ENCODE measurements around the gene PDLIM7. TPM values are rescaled to one million over a fixed set of nuclear protein-coding genes. Genes with fewer than 3 reads are reported as not detected.

Gene PDLIM7
- total RNA-seq, 1 donor from 2014 or later: 161 TPM

DNA sequence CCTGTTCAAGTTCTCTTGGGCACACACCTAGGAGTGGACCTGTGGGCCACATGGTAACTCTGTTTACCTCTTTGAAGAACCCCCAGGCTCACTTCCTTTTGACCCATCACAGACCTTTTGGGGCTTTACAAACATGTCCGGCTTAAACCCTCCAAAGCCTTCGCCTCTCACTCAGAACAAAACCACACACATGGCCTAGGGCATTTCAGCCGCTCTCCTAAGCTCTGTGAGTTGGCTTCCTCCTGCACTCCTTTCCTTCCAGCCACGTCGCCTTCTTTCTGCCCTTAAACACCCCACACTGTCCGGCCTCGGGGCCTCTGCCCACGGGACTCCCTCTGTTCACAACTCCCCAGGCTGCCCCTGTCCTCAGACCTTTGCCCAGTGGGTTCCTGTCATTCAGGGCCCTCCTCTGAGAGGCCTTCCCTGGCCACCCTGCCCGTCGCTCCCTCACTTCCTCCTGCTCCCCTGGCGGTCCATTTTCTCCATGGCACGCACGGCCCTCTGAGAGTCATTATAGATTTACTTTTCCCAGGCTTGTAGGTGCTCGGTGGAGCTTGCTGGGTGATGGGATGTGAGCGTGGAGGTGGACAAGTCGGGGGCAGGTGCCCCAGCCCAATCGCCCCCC is 10.3 kb upstream of the PDLIM7 start:
- DNase-seq (ENCODE audit: low read depth): no peak

GRCh38 chr5:177507165-177507564 is 9.8 kb upstream of the PDLIM7 start:
- DNase-seq (ENCODE audit: low read depth): no peak

GRCh38 chr5:177505075-177505474 is 7.7 kb upstream of the PDLIM7 start:
- no peak for DNase-seq (ENCODE audit: low read depth)

GRCh38 chr5:177504086-177505056 is 7.0 kb upstream of the PDLIM7 start:
- no peak for DNase-seq (ENCODE audit: low read depth)

DNA sequence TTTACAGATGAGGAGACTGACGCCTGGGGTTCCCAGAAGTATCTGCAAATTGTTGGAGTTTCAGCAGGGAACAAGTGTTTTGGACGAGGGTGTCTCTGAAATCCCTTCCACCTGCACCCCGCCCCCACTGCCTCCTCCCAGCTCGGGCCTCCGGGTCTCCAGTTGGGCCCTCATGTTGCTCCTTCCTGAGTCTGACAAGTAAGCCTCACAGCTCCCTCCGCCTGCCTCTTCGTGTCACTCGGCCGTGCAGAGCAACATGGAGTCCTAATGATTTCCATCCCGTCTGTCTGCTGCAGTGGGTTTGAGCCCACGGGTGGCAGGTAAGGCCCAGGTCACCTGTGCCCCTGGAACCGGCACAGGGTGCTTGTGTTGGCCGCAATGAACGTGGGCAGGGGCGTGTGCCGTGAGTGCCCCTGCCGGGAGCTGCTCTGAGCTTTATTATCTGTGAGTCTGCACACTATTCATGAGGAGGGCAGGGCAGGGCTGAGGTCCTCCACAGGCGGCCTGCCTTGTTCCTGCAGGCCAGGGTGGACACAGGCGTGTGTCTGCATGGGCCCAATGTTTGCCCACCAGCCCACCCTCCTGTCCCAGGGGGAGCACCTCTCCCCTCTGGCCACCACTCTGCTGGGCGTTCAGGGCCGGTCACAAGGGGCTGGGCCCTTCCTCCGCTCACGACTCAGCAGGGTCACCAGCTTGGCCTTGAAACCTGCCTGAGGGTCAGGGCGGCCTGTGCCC is 6.1 kb upstream of the PDLIM7 start:
- DNase-seq (ENCODE audit: low read depth): no peak

DNA sequence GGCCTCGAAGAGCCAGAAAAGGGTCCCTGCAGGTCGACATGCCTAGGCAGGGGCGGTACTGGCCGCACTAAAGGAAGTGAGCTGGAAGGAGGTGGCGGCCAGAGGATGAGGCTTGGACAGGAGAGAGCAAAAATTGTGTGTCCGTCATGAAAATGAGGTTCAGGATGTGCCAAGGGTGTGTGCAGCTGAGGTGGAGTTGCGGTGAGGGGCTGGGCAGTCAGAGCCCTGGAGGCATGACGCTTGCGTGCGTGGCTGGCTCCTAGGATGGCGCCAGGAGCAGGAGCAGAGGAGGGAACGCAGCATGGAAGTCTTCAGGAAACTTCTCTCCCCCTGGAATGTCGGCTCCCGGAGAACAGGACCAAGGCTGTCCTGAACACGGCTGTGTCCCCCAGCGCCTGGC is 5.5 kb upstream of the PDLIM7 start:
- DNase-seq (ENCODE audit: low read depth): no peak

GRCh38 chr5:177501874-177502678 is 4.7 kb upstream of the PDLIM7 start:
- no peak for DNase-seq (ENCODE audit: low read depth)

DNA sequence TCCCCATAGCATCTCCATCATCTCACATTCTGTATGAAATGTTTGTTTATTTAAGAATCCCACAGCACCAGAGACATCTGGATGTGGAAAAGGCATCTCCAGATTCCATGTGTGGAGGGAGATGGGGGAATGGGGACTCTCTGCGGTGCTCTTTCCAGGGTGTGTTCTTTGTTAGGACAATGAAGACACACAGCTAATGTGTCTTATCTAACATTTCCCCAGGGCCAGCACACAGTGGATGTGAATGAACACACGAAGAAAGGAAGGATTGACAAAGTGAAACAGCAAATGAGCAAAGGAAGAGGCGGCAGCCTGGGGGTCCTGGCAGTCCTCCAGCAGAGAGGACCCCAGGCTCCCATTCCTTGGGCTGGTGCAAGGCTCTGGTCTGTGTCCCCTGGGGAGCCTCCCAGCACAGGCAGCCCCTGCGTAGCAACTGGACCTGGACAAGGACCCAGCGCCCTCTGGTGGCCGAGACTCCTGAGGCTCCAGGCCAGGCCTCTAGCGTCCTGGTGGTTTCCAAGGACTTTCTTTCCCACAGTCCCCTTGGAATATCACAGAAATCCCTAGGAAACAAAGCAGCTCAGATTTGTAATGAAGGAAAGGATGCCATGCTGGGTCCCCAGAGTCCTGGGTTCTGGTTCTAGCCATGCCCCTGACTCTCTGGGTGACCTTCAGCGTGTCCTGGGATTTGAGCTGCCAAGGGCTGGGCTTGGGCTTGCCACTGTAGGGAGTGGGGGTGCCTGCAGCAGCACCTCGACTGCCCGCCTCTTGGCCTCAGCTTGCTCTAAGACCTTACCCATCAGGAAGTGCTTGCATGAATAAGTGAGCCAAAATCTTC is 3.5 kb upstream of the PDLIM7 start:
- peak; percentile 52 for DNase-seq (ENCODE audit: low read depth)

GRCh38 chr5:177499842-177500241 is 2.4 kb upstream of the PDLIM7 start:
- no peak for DNase-seq (ENCODE audit: low read depth)

GRCh38 chr5:177498013-177498787 is 796 bp upstream of the PDLIM7 start:
- DNase-seq (ENCODE audit: low read depth): no peak

GRCh38 chr5:177496727-177497291 is 595 bp downstream of the PDLIM7 start:
- DNase-seq (ENCODE audit: low read depth): peak; percentile 74

- DNase-seq (ENCODE audit: low read depth): peak; percentile 52
Observed at GRCh38 chr5:177496070-177496726, 1.2 kb downstream of the PDLIM7 start.

DNA sequence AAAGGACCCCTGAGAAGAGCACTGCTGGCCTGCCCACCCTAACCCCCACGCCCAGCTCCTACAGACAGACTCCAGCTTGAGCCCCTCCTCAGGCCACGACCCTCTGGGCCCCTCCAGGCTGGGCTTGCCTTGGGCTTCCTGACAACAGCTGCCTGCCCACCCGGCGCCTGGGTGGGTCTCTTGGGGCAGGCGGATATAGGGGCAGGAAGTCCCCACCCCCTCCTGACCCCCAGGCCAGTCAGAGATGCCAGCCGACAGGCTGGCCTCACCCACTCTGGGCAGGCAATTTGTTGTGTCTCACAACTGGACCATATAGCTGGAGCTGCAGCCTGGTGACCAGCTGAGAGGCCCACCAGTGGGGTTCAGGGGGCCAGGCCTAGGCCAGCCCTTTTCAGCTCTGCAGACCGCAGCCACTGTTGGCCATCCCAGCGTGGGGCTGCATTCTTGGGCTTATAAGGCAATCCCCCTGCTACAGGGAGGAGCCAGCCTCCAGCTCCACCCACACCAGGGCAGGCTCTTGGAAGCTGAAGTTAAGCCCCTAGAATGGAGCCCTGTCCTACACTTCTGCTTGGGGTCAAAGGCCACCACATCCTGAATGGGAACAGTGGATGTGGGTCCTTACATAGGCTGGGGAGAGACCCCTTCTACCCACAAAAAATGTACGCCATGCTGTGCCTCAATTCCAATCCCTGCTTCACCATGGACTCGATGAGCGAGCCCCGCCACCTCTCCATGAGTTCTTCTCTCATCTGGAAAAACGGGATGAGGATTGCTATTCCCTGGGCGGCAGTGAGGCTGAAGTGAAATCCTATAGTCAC is 2.0 kb downstream of the PDLIM7 start:
- peak; percentile 74 for DNase-seq (ENCODE audit: low read depth)

GRCh38 chr5:177494346-177495195 is 2.8 kb downstream of the PDLIM7 start:
- DNase-seq (ENCODE audit: low read depth): peak; percentile 75

- no peak for DNase-seq (ENCODE audit: low read depth)
Observed at GRCh38 chr5:177493795-177494345, 3.5 kb downstream of the PDLIM7 start.

- no peak for DNase-seq (ENCODE audit: low read depth)
Observed at GRCh38 chr5:177492841-177493240, 4.6 kb downstream of the PDLIM7 start.
